ENCODE measurements around the gene RFX1.
A peak's percentile ranks its signal among the peaks of the same experiment; 100 is the strongest.
"Not testable (repeated sequence)": the region's sequence is repeated elsewhere in the genome, so short reads cannot be mapped to it uniquely, and the experiment has no call there.

Gene RFX1

DNA sequence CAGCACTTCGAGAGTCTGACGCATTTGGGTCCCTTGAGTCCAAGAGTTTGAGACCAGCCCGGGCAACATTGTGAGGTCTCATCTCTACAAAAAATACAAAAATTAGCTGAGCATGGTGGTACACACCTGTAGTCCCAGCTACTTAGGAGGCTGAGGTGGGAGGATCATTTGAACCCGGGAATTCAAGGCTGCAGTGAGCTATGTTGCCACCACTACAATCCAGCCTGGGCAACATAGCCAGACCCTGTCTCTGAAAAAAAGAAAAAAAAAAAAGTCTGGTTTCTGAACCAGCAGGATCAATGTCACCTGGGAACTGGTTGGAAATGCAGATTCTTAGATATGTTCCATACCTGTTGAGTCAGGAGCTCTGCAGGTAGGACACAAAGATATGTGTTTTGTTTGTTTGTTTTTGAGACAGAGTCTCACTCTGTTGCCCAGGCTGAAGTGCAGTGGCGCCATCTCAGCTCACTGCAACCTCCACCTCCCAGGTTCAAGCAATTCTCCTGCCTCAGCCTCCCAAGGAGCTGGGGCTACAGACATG, 20.6 kb upstream of the RFX1 start:
- not testable (repeated sequence) for DNase-seq

DNA sequence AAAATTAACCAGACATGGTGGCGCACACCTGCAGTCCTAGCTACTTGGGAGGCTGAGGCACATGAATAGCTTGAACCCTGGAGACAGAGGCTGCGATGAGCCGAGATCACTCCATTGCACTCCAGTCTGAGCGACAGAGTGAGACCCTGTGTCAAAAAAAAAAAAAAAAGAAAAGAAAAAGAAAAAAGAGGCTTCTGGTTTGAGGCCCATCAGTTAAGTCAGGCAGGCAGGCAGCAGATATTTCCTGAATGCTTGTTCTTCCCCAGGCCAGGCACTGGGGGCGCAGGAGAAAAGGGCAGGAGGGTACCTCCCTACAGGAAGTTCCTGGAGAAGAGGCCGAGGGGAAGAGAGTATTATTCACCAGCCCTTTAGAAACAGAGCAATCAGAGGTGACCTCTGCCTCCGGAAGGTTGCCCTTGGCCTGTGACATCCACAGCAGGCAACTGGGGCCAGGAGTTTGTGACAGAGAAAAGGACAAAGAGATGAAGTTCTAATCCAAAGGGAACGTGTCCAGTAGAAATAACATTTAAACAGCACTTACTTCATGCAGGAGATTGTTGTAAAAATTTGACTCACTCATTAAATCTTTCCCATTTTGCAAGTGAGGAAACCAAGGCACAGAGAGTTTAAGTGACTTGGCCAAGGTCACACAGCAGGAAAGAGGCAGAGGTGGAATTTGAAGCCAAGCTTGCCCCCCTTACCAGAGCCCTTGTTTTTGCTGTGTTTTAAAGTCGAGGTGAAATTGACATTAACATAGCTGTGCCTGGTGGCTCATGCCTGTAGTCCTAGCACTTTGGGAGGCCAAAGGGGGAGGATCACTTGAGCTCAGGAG, 17.5 kb upstream of the RFX1 start:
- no peak for DNase-seq

DNA sequence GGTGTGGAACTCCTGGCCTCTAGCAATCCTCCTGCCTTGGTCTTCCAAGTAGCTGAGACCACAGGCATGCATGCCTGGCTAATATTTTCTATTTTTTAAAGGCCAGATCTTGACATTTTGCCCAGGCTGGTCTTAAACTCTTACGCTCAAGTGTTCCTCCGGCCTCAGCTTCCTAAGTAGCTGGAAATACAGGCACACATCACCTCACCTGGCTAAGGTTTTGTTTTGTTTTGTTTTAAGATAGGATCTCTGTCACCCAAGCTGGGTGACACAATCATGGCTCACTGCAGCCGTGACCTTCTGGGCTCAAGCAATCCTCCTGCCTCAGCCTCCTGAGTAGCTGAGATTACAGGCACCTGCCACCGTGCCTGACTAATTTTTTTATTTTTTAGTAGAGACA, 16.3 kb upstream of the RFX1 start:
- DNase-seq: no peak

DNA sequence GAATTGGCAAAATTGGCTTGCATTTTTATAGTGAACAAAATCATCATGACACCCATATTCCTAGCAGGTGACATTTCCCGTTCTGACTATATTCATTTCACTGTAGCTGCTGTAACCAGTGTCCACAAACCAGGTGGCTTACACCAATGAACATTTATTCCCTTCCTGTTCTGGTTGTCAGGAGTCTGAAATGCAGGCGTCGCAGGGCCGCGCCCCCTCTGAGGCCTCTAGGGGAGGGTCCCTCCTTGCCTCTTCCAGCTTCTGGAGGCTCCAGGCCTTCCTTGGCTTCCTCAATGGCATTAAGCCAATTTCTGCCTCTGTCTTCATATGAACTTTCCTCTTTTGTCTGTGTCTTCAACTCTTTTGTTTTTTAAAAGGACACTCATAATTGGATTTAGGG, 15.4 kb upstream of the RFX1 start:
- no peak for DNase-seq

DNA sequence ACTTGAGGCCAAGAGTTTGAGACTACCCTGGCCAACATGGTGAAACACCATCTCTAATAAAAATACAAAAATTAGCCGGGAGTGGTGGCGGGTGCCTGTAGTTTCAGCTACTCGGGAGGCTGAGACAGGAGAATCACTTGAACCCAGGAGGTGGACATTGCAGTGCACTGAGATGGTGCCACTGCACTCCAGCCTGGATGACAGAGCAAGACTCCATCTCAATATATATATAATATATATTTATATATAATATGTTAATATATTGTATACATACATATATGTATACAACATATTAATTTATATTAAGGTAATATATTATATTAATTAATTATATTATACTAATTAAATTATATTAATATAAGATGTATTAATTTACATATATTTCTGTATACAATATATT, 13.6 kb upstream of the RFX1 start:
- DNase-seq: not testable (repeated sequence)

DNA sequence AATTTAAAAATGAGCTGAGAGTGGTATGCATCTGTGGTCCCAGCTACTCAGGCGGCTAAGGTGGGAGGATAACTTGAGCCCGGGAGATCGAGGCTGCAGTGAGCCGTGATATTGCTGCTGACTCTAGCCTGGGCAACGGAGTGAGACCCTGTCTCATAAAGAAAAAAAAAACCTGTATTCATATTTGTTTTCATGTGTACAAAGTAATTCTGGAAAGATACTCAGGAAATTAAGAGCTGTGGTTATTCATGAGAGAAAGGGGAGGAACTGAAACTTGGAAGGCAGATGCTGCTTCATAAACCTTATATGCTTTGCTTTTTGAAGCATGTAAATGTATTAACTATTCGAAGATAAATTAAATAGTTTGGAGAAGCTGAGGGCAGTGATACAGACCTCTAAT, 13.0 kb upstream of the RFX1 start:
- DNase-seq: no peak

DNA sequence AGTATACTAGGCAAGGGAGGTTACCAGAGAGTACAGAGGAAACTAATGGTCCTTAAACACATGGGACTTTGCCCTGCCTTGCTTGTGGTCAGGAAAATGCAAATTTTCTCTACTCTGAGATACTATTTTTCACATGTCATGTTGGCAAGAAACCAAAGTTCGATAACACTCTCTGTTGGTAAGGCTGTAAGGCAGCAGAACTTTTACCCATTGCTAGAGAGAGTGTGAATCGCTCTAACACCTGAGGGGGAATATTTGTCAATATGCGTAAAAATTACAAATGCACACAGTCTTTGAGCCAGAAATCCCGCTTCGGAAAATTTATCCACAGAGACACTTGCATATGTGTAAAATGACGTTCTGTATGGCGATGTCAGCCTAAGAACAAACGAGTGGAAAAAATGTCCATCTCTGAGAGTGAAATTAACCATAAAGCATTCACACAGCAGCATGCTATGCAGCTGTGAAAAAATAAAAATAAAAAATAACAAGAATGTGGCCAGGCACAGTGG, 9.5 kb upstream of the RFX1 start:
- DNase-seq: no peak

DNA sequence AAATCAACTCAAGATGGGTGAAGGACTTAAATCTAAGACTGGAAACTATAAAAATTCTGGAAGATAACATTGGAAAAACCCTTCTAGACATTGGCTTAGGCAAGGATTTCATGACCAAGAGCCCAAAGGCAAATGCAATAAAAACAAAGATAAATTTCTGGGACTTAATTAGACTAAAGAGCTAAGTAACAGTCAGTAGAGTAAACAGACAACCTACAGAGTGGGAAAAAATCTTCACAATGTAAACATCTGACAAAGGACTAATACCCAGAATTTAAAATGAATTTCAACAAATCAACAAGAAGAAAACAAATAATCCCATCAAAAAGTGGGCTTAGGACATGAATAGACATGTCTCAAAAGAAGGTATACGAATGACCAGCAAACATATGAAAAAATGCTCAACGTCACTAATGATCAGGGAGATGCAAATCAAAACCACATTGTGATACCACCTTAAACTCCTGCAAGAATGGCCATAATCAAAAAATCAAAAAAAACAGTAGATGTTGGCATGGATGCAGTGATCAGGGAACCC, 6.3 kb upstream of the RFX1 start:
- no peak for DNase-seq

DNA sequence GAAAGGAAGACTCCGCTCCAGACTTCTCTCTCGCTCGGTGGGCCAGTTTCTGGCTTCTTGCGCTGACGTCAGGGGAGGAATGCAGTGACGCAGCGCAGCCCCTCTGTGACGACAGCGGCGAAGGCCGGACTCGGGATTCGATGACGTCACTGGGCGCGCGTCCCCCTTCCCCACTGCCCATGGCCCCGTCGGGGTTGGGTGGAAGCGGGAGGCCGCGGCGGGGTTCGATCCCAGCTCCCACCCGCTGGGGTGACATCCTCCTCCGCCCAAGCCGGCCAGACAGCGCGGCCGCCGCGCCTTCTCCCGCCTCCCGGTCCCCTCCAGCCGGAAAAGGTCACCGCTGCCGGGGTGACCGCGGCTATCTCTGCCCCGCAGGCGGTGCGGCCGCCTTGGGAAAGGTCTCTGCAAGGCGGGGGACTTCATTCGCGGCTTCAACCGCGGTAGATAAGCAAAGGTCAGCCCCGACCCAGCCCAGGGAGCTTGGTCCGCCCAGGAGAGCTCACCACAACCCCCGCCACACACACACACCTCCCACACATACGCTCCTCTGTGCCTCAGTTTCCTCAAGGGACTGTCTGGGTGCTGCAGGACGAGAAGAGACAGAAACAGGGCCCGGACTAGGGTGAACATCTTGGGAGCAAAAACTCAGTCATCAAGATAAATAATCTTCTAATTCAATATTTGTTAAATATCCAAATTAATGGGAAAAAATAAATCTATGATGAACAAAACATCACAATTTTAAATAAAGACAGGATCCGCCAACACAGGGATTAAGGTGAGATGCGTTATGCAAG, 844 bp upstream of the RFX1 start:
- DNase-seq: no peak

DNA sequence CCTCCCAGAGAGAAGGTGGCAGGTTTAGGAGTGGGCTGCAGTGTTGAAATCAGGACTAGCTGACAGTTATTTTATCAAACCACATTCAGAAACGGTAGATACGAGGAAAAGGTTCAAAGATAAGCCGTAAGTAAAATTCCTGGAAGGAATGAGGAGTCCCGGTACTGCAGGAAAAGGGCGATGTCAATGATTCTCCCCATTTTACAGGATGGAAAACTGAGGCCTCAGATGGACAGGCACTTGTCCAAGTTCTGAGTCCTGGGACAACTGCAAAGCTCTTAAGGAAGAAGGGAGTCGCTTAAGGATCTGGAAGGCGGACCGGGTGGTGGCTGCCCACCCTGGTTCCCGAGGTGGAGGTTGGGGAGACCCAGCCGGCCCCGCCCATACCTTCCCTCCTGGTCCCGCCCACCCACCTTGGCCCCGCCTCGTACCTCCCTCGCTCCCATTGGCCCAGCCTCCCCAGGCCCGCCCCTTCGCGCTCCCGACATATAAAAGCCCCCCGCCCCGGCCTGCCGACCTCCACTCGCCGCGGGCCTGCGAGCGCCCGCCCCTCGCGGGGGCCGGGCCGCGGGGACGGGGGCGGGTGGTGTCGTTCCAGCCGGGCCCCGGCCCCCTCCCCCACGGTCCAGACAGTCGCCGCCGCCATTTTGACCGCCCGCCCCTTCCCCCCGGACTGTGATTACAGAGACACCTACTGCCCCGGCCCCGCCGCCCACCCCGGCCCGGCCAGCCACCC, 603 bp downstream of the RFX1 start:
- peak; percentile 89 for DNase-seq

DNA sequence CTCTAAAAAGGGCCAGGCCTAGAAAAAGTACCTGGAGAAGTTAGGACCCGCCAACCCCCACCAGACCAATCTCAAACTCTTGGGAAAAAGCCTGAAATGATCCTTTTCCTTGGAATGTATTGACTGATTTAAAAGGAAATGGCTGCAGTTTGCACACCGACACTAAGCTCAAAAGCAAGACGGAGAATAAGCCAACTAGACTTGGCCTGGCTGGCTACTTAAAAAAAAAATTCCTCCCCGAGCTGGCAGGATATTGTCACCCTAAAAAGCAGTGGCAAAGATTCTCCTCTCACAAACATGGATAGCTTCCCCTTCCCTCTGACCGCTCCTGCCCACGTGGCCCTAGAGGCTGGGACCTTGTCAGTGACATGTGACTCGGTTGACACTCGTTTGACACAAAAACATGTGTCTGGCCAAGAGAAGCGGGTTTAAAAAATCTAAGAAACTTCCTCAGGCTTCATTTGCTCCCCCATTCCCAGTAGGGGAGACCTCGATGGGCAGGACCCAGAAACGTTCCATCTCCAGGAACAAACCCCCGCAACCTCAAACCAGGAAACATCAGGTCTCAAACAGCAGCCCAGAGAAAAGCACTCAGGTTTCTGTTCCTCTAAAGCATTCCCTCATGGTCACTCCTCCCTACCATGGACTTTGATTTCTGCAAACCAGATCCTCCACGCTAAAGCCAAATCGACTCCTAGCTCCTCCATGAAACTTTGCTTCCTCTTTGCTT, 1.3 kb downstream of the RFX1 start:
- DNase-seq: no peak

DNA sequence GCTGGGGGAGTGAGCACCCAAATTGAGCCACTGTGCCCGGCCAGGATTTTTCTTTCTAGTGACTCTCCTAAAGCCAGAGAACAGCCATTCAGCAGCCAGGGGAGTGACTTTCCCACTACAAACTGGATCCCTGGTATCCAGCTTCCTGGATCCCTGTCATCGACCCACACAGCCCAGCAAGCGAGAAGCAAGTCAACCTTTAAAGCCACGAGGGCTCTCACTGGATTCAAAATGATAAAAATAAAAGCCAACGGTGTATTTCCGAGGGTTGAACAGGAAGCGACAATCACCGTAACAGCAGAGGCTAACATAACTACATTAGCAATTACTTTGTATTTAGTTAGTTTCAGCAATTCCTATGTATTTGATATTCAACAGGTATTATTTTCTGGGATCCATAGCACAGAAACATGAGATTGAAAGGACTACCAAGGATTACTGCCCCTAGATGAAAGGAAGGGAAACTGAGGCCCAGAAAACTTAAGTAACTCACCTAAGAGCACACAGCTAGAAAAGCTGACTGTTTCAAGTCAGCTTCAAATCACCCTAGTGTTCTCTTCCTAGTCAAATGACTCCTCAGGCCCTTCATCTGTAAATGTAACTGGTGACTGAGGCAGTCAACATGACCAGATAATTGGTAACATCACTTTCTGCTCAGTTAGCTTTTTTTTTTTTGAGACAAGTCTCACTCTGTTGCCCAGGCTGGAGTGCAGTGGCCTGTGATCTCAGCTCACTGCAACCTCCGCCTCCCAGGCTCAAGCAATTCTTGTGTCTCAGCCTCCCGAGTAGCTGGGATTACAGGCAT, 2.7 kb downstream of the RFX1 start:
- no peak for DNase-seq

DNA sequence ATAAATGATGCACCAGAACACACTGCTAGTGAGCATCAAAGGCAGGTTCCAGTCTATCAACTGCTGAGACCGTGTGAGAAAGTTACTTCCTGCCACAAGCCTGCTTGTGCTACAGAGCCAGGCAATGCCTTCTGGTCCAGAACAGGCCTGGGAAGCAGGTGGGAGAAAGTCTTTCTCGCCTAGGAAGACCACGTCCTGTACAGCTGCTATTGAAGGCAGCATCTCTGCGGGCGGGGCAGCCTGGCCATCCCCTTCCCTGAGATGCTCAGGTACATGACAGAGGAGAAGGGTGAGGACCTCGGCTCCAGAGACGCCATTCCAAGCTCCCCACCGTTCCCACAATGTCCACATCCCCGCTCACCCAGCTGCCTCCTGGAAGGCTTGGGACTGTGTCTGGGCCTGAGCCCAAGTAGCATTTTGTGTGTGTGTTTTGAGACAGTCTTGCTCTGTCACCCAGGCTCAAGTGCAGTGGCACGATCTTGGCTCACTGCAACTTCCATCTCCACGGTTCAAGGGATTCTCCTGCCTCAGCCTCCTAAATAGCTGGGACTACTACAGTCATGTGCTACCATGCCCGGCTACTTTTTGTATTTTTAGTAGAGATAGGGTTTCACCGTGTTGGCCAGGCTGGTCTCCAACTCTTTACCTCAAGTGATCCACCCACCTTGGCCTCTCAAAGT, 3.4 kb downstream of the RFX1 start:
- DNase-seq: no peak

DNA sequence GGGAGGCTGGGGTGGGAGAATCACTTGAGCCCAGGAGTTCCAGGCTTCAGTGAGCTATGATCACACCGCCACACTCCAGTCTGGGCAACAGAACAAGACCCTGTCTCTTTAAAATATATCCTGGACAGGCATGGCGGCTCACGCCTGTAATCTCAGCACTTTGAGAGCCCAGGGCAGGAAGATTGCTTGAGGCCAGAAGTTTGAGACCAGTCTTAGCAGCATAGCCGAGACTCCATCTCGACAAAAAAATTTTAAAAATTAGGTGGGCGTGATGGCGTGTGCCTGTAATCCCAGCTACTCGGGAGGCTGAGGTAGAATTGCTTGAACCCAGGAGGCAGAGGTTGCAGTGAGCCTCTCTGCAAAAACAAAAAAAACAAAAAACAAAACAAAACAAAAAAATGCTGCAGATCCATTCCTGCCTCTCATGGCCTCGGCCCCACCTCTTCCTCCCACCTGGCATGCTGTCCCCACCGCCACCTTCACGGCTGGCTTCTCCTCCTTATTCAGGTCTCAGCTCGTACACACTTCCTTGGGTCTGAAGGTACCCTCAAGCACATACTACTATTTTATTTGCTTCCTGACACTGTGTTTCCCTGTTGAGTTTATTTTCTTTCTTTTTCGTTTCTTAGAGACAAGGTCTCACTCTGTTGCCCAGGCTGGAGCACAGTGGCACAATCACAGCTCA, 5.3 kb downstream of the RFX1 start:
- no peak for DNase-seq

DNA sequence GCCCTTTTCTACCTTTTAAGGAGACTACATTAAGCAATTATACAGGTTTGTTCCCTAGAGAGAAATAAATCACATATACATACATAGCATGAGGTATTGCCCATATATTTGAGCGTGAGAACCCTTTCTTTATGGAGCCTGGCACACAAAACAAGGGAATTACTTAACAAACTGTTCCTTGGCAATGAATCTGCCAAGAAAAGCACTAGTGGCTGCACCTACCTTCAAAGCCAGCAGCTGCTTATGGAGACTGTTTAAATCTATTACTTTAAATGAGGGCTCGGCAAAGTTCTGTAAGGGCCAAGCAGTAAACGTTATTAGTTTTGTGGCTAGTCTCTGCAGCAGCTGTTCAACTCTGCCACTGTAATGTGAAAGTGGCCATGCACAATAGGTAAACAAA, 7.0 kb downstream of the RFX1 start:
- no peak for DNase-seq

DNA sequence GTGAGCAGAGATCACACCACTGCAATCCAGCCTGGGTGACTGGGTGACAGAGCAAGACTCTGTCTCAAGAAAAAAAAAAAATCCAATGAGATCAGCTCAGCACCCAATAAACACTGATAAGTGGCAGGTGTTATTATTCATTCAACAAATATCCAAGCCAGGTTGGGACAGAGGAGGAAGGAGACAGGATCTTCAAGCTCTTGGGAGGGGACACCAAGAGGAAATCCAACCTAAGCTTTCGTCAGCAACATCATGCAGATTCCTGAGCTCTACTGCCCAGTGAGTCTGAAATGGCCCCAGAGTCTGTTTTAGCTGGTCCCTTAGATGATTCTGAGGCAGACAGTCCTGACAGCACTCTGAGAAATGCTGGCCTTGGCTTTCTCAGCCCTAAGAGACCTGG, 7.7 kb downstream of the RFX1 start:
- no peak for DNase-seq

DNA sequence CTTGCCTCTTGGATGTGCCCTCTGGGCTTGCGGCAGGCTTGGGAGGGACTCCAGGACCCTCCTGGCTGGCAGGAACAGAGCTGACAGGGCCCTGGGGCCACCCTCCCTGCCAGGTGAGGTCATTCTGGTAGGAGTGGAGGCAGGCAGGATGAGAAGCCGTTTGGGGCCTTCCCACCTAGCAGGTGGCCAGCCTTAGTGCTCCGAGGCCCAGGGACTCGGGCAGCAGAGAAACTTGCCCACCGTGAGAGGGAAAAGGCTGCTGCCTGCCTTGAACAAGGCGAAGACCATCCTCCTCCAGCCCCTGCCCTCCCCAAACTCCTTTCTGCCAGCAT, 8.5 kb downstream of the RFX1 start:
- no peak for DNase-seq

DNA sequence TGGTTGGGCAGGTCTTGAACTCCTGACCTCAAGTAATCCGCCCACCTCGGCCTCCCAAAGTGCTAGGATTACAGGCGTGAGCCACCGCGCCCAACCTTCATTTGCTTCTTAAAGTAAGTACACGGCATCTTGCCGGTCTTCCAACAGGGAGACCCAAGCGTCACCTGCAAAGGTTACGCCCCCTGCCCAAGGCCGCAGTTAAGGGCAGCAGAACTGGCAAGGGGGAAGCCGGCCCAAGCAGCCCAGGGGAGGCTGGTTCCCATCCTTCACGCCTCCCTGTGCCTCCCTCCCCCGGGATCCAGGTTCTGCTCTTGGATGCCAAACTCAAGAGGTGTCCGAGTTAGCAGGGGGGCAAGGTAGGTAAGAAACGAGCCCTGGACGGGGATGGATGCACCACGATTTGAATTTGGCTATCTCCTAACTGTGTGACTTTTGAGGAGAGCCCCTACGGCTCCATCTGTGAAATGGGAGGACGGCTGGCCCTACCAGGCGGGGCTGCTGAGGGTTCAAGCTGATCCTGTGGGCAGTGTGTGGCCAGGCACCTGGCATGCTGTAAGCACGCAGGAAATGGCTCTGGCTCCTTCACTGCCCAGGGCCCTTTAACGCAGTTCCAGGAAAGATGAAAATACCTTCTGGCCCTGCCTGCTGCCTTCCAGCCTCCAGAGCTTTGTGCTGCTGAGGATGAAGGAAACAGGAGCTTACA, 9.0 kb downstream of the RFX1 start:
- DNase-seq: no peak
